ENCODE results near the gene ARCN1.

DNA sequence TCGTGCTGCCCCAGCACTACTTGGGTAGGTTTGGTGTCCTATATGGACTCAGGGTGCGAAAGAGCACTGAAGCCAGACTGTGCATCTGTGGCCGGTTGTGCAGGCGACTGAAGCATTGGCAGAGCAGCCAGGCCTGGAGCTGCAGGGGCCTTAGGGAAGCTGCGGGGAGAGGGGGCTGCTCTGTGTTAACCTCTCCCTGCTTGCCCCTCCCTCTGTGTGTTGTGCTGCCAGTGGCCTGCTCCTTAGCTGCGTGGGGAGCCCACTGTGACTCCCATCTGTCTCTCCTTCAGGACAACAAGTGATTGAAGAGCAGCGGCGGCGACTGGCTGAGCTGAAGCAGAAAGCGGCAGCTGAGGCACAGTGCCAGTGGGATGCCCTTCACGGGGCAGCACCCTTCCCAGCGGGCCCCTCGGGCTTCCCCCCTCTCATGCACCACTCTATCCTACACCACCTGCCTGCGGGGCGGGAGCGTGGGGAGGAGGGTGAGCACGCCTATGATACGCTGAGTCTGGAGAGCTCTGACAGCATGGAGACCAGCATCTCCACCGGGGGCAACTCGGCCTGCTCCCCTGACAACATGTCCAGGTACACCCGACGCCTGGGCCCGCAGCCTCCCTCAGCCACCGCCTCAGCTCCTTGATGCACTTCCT is 73.0 kb downstream of the ARCN1 start:
- TF ChIP-seq, protein P1, sequence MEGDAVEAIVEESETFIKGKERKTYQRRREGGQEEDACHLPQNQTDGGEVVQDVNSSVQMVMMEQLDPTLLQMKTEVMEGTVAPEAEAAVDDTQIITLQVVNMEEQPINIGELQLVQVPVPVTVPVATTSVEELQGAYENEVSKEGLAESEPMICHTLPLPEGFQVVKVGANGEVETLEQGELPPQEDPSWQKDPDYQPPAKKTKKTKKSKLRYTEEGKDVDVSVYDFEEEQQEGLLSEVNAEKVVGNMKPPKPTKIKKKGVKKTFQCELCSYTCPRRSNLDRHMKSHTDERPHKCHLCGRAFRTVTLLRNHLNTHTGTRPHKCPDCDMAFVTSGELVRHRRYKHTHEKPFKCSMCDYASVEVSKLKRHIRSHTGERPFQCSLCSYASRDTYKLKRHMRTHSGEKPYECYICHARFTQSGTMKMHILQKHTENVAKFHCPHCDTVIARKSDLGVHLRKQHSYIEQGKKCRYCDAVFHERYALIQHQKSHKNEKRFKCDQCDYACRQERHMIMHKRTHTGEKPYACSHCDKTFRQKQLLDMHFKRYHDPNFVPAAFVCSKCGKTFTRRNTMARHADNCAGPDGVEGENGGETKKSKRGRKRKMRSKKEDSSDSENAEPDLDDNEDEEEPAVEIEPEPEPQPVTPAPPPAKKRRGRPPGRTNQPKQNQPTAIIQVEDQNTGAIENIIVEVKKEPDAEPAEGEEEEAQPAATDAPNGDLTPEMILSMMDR (IDR thresholded peaks at IDR 0.05), result no peak
- TF ChIP-seq POLR2A (IDR thresholded peaks at IDR 0.05), result no peak

Measured in testis (tissue), 2 donors.